Body of pancreas (tissue), 4 donors: ENCODE measurements around the gene ITGB2. TPM values are rescaled to one million over a fixed set of nuclear protein-coding genes. Genes with fewer than 3 reads are reported as not detected.
A peak's percentile ranks its signal among the peaks of the same experiment; 100 is the strongest.

Source experiments
- ATAC-seq: fragments of 150-250 bp; one replicate; pipeline ENCODE4 v1.9.1; 2016
- DNase-seq, 4 donors: peaks; one replicate each; pipeline ENCODE4 v3.0.0-alpha.2; 2019
- H3K27ac ChIP-seq, 4 donors: fragments of 200-600 bp; sonication (generic); 1 replicate in 3 of 4; 2 replicates in 1 of 4; pipeline versions ENCODE4 v1.5.1 to v1.6.1; 2016 to 2019; ENCODE audit warnings: mild to moderate bottlenecking in 1 of 4, mixed read lengths in 1 of 4, moderate library complexity in 1 of 4
- H3K27me3 ChIP-seq, 2 donors: fragments of 200-600 bp; sonication (generic); one replicate each; pipeline ENCODE4 v1.6.0; 2016; ENCODE audit warnings: mild to moderate bottlenecking in 1 of 2
- H3K36me3 ChIP-seq, 2 donors: fragments of 200-600 bp; sonication (generic); replicated peaks in 1 of 2; 2 replicates each; pipeline ENCODE4 v1.5.1; 2016; ENCODE audit warnings: low read depth in 2 of 2; ENCODE audit not compliant: insufficient read depth in 1 of 2
- H3K4me1 ChIP-seq: fragments of 200-600 bp; sonication (generic); one replicate; pipeline ENCODE4 v1.6.0; 2016
- H3K4me3 ChIP-seq, 2 donors: fragments of 200-600 bp; sonication (generic); 1 replicate in 1 of 2; 2 replicates in 1 of 2; pipeline ENCODE4 v1.5.1; 2016 to 2019
- H3K9me3 ChIP-seq, 3 donors: fragments of 200-600 bp; sonication (generic); 1 replicate in 2 of 3; 2 replicates in 1 of 3; pipeline ENCODE4 v1.5.1; 2016
- POLR2A ChIP-seq, 3 donors: fragments of 450-650 bp; IDR thresholded peaks; one replicate each; pipeline ENCODE4 v1.6.1; 2016; ENCODE audit warnings: antibody characterized with exemption in 3 of 3, mild to moderate bottlenecking in 2 of 3
- whole genome bisulfite sequencing, 2 donors: methylation state at CpG; one replicate each; pipeline ENCODE4 v1.1.5; 2017; 5-methylcytosine and 5-hydroxymethylcytosine counted together
- intact Hi-C: fragments of 100-400 bp; cut with DNase I; formaldehyde crosslinking; loops from one replicate; pipeline ENCODE4 v1.15.1; 2023
- total RNA-seq, 2 donors: library from RNA; depleted of rRNA; stranded (reverse); fragments of >200 nt; gene quantifications; one replicate each; pipeline ENCODE4 v1.1.0, GENCODE V29; 2016
- TF ChIP-seq, protein P1 (sequence below), 7 experiments: fragments of 450-650 bp in 4 of 7; fragments of 200-600 bp in 3 of 7; sonication (generic) in 3 of 7; IDR thresholded peaks; one replicate each; pipeline ENCODE4 v1.5.1; 2016 to 2019; ENCODE audit warnings: antibody characterized with exemption in 7 of 7

Gene ITGB2
- total RNA-seq, 2 donors from 2014 or later = 17.8 to 23.3 TPM

DNA sequence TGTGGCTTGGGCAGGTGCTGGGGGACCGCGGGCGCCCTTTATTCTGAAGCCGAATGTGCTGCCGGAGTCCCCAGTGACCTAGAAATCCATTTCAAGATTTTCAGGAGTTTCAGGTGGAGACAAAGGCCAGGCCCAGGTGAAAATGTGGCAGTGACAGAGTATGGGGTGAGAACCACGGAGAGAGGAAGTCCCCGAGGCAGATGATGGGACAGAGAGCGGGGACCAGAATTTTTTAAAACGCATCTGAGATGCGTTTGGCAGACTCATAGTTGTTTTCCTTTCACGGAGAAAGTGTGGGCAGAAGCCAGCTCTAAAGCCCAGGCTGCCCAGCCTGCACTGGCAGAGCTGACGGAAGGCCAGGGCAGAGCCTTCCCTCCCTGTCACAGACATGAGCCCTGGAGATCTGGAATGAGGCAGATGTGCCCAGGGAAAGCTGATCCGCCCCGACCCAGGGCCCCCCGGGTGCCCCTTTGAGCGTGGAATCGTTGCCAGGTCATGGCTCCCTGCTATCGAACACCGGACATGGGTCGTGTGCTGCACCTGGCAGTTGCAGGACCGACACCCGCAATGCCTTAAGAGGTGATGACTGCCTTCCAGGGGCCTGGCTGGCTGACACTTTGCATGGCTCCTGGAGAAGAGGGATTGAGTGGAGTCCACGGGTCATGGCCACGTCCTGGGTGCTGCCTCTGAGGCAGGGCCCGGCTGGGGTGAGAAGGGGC lies 12.7 kb upstream of the ITGB2 start:
- Histone ChIP-seq H3K4me3 (no peak overlapping the region), H3K27ac (no peak overlapping the region), H3K9me3 (no peaks in the 10 kb centered on the region), H3K27me3 (peaks cover 0 to 23% of the 10 kb centered on the region in 2 donors), H3K36me3 (no peaks in the 10 kb centered on the region), H3K4me1 (peaks cover 18% of the 10 kb centered on the region)
- TF ChIP-seq, protein P1, sequence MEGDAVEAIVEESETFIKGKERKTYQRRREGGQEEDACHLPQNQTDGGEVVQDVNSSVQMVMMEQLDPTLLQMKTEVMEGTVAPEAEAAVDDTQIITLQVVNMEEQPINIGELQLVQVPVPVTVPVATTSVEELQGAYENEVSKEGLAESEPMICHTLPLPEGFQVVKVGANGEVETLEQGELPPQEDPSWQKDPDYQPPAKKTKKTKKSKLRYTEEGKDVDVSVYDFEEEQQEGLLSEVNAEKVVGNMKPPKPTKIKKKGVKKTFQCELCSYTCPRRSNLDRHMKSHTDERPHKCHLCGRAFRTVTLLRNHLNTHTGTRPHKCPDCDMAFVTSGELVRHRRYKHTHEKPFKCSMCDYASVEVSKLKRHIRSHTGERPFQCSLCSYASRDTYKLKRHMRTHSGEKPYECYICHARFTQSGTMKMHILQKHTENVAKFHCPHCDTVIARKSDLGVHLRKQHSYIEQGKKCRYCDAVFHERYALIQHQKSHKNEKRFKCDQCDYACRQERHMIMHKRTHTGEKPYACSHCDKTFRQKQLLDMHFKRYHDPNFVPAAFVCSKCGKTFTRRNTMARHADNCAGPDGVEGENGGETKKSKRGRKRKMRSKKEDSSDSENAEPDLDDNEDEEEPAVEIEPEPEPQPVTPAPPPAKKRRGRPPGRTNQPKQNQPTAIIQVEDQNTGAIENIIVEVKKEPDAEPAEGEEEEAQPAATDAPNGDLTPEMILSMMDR (IDR thresholded peaks at IDR 0.05) = no peak
- TF ChIP-seq POLR2A (IDR thresholded peaks at IDR 0.05) = no peak
- ATAC-seq (no peak), DNase-seq (no peak)
- intact Hi-C loops = no loop called here
- WGBS, 2 donors = 50 to 65% methylated on average over 12 to 25 of the region's 25 CpGs

DNA sequence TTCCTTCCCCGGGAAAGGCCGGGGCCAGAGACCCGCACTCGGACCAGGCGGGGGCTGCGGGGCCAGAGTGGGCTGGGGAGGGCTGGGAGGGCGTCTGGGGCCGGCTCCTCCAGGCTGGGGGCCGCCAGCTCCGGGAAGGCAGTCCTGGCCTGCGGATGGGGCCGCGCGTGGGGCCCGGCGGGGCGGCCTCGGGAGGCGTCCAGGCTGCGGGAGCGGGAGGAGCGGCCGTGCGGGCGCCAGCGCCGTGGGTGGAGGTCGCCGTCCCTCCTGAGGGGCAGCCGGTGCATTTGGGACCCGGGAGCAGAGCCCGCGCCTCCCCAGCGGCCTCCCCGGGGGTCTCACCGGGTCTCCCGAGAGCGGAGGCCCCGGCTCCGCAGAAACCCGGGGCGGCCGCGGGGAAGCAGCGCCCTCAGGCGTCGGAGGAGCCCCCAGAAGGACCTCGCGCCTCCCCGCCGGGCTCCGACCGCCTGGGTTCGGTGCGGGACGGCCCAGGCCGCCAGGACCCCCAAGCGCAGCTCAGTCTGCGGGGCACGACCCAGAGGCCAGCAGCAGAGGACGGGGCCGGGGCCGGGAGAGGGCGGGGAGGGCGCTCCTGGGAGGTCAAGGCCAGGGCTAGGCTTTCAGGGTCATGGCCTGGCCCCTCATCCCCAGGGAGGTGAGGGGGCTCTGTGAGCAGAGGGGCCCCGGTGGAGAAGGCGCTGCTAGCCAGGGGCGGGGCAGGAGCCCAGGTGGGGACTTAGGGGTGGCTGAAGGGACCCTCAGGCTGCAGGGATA lies 11.9 kb upstream of the ITGB2 start:
- H3K36me3 ChIP-seq = no peaks in the 10 kb centered on the region
- no peak overlapping the region for H3K4me3 ChIP-seq
- H3K9me3 ChIP-seq = no peaks in the 10 kb centered on the region
- intact Hi-C loops = no loop called here
- no peak for TF ChIP-seq POLR2A (IDR thresholded peaks at IDR 0.05)
- TF ChIP-seq, protein P1 (IDR thresholded peaks at IDR 0.05) = peak in 4 of 7 experiments; percentile 25 to 50 (median 36)
- H3K27ac ChIP-seq = no peak overlapping the region
- peaks cover 18% of the 10 kb centered on the region for H3K4me1 ChIP-seq
- WGBS, 2 donors = 1 to 17% methylated on average over 3 to 55 of the region's 68 CpGs
- H3K27me3 ChIP-seq = peaks cover 0 to 23% of the 10 kb centered on the region in 2 donors
- peak in 2 of 4 donors; percentile 33 to 43 for DNase-seq
- no peak for ATAC-seq

DNA sequence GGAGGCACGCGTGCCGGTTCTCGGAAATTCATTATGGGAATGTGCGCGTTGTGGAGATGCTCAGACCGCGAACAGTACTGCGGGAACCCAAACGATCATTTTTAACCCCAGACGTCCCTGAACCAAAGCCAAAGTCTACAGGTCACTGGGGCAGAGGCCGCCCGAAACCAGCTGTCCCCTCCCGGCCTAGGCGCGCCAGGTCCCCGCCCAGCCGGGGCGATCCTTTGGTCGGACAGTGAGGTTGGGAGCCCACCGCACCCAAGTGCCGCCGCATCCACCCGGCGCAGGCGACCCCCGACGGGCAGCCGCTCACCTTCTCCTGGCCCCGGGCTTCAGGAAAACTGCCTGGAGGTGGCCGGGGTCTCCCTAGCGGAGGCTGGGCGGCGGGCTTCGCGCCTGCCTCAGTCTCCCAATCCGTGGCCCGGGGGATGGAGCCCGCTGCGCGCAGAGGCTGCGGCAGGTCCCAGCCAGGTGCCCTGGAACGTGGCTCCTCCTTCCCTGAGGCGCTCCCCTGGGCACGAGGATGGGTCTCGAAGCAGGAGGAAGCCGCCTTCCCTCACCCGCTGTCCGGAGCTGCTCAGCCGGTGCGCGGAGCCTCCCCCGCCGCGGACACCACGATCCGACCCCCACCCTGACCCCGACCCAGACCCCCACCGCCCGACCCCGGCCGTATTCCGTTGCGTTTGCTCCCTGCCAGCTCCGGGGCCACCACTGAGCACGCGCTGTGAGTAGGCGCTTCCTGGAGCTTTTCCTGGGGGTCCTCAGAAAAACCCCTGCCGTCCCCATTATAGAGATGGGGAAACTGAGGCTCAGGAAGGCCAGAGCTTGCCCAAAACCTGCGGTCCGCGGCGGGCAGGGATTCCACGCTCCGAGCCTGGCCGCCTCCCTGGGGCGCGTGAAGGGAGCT lies 11.1 kb upstream of the ITGB2 start:
- no peak for TF ChIP-seq POLR2A (IDR thresholded peaks at IDR 0.05)
- TF ChIP-seq, protein P1 (IDR thresholded peaks at IDR 0.05) = no peak
- no peaks in the 10 kb centered on the region for H3K9me3 ChIP-seq
- H3K27ac ChIP-seq = no peak overlapping the region
- H3K36me3 ChIP-seq = no peaks in the 10 kb centered on the region
- WGBS, 2 donors = 1 to 2% methylated on average over 24 to 78 of the region's 78 CpGs
- H3K27me3 ChIP-seq = peaks cover 0 to 23% of the 10 kb centered on the region in 2 donors
- intact Hi-C loops = no loop called here
- peaks cover 18% of the 10 kb centered on the region for H3K4me1 ChIP-seq
- no peak overlapping the region for H3K4me3 ChIP-seq
- no peak for ATAC-seq
- DNase-seq = no peak

DNA sequence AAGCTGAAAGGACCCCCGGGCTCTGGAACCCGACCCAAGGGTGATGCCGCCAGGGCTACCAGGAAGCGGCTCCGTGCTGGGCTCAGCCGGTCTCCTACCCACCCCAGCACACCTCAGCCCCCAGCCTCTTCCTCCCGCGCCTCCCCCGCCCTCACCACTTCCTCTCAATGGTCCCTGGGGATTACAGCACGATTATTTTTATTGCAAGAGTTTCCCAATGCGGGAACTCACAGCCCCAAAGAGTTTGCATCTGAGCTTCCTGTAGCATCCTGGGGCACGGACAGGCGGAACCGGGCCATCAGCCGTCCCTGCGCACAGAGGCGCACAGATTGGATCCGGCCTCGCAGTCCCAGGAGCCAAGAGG lies 10.4 kb upstream of the ITGB2 start:
- DNase-seq = peak in 1 of 4 donors; percentile 32
- Histone ChIP-seq H3K27ac (peak overlapping the region in 2 of 4 donors; percentile 1 to 22), H3K4me1 (peaks cover 18% of the 10 kb centered on the region), H3K36me3 (no peaks in the 10 kb centered on the region), H3K27me3 (peaks cover 0 to 23% of the 10 kb centered on the region in 2 donors), H3K4me3 (no peak overlapping the region), H3K9me3 (no peaks in the 10 kb centered on the region)
- ATAC-seq = peak; percentile 23
- intact Hi-C loops = no loop called here
- no peak for TF ChIP-seq POLR2A (IDR thresholded peaks at IDR 0.05)
- TF ChIP-seq, protein P1 (IDR thresholded peaks at IDR 0.05) = no peak
- 3 to 8% methylated on average over 17 to 19 of the region's 19 CpGs for whole genome bisulfite sequencing, 2 donors
